ENCODE data around the gene PKHD1.

GRCh38 chr6:51968265-51968664, 119.1 kb downstream of the PKHD1 start:
- TF ChIP-seq CTCF (IDR thresholded peaks at IDR 0.05), result no peak
- TF ChIP-seq EP300 (IDR thresholded peaks at IDR 0.05; ENCODE audit: low read depth), result no peak
- no peak for TF ChIP-seq POLR2A (IDR thresholded peaks at IDR 0.05)
